ENCODE results near the gene SH2B2.
"Not testable (repeated sequence)": the region's sequence is repeated elsewhere in the genome, so short reads cannot be mapped to it uniquely, and the experiment has no call there.

Gene SH2B2

DNA sequence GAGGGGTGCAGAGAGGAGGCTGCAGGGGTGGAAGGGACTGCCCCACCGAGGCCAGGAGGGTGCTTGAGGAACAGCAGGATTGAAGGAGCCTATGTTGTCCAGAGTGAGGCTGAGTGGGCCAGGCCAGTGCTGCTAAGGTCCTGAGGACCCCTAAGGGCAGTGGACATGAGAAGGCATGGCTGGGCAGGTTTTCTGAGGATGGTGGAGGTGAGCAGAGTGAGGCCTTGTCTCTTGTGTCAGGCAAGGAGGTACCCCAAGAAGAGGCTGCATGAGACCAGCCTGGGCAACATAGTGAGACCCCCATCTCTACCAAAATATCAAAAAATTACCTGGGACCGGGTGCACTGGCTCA lies 5.2 kb downstream of the SH2B2 start:
- Histone ChIP-seq H3K9ac (ENCODE audit: low read length) (no peak overlapping the region), H3K9me3 (ENCODE audit: control insufficient read depth, low read depth, low read length) (no peaks in the 10 kb centered on the region), H3K4me1 (ENCODE audit: control insufficient read depth, low read depth, low read length) (peaks cover 24% of the 10 kb centered on the region), H3K27me3 (ENCODE audit: control insufficient read depth, insufficient read depth, low read length) (peaks cover 6% of the 10 kb centered on the region), H3K27ac (ENCODE audit: low read length) (no peak overlapping the region), H3K4me3 (ENCODE audit: low read length) (no peak overlapping the region), H3K36me3 (ENCODE audit: control insufficient read depth, low read depth, low read length) (no peaks in the 10 kb centered on the region)

DNA sequence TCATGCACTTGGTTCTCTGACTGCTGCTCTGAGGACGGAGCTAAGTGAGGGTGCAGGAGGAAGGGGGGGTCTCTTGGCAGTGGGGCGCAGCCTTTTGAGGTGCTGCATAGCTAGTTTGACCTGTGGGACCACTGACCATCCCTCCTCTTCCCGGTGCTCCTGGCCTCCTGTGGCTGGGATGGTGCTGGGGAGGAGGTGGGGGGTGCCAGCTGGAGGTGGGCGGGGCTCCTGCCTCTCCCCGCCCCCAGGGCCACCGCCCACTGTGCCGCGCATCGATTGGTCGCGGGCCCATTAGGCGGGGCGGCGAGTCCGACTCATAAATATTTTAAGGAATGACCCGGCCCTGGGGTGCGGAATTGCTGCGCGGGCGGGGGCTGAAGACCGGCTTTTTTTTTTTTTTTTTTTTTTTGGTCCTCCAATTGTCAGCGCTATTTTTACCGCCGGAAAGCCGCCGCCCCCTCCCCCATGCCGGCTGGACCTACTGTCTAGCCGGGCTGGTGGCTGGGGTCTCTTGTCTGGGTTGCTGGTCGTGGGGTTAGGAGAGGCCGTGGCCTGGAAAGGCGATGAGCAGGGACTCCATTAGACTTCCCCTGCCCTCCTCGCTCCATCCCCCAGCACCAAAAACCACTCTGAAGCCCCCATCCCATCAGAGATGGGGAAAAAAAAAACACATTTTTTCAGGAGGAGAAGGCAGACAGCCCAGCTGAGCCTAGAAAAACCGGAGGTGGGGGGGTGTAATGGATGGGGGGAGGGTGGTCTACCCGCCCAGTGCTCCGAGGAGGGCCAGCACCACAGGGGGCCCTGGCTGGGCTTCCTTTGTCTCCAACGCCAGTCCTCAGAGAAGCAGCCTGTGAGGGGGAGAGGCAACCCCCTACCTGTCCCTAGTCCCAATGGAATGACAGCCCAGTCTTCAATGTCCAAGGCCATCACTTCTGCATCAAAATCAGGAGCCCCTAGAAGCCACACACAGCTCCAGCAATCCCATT lies 6.4 kb downstream of the SH2B2 start:
- peaks cover 19% of the 10 kb centered on the region for H3K4me1 ChIP-seq (ENCODE audit: control insufficient read depth, low read depth, low read length)
- peak overlapping the region; percentile 19 for H3K9ac ChIP-seq (ENCODE audit: low read length)
- H3K27me3 ChIP-seq (ENCODE audit: control insufficient read depth, insufficient read depth, low read length), result peaks cover 1% of the 10 kb centered on the region
- H3K36me3 ChIP-seq (ENCODE audit: control insufficient read depth, low read depth, low read length), result no peaks in the 10 kb centered on the region
- H3K9me3 ChIP-seq (ENCODE audit: control insufficient read depth, low read depth, low read length), result no peaks in the 10 kb centered on the region
- peak overlapping the region; percentile 53 for H3K4me3 ChIP-seq (ENCODE audit: low read length)
- H3K27ac ChIP-seq (ENCODE audit: low read length), result no peak overlapping the region

DNA sequence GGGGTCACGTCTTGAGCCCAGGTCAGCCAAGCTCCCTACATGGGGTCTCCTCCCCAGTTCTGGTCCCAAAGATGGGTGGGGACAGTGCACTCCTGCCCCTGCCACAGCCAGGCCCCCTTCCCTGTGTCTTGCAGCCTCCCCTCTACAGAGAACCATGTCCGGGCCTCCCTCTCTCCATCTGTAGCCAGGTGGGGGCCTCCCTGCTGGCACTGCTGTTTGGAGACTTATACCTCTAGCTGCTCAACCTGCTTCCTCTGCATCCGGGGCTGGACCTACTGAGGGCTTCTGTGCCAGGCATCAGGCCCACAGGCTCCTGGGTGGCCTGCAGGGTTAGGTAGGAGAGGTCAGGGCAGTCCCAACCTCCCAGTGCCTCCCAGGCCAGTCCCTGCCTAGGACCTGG lies 7.9 kb downstream of the SH2B2 start:
- no peak overlapping the region for H3K9ac ChIP-seq (ENCODE audit: low read length)
- H3K4me3 ChIP-seq (ENCODE audit: low read length), result no peak overlapping the region
- H3K27ac ChIP-seq (ENCODE audit: low read length), result no peak overlapping the region
- H3K9me3 ChIP-seq (ENCODE audit: control insufficient read depth, low read depth, low read length), result no peaks in the 10 kb centered on the region
- H3K36me3 ChIP-seq (ENCODE audit: control insufficient read depth, low read depth, low read length), result no peaks in the 10 kb centered on the region
- no peaks in the 10 kb centered on the region for H3K27me3 ChIP-seq (ENCODE audit: control insufficient read depth, insufficient read depth, low read length)
- H3K4me1 ChIP-seq (ENCODE audit: control insufficient read depth, low read depth, low read length), result peaks cover 18% of the 10 kb centered on the region

DNA sequence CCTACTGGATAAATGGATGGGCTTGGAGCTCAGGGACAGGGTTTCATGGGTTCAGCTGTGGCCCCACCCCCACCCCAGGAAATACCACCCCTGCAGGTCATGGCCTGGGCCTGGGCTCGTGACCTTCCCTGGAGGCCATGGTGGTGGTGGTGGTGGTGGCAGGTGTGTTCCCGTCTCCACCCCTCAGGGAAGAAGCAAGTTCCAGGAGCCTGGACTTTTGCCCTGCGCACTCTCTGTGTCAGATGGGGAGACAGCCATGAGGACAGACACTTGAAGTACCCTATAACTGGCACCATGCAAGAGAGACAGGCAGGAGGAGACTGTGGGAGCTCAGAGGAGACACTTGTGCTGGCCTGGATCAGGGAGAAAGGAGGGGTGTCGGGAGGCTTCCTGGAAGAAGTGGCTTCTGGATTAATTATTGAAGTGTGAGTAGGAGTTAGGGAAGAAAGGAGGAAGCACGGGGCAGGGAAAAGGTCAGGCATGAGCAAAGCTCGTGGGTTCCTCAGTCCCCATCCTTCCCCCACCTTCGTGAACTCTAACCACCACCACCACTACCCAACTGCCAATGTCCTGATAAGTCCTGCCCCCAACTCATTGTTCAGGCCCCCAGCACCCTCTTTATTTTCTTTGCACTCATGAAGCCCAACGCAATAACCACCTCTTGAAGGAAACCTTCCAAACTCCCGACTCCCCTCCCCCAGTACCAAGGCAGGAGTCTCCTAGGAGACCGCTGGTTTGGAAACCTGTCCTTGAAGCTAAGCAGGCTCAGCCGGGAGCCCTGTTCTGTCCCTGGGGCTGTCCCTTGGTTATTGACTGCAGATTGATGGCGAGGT lies 8.9 kb downstream of the SH2B2 start:
- H3K36me3 ChIP-seq (ENCODE audit: control insufficient read depth, low read depth, low read length), result no peaks in the 10 kb centered on the region

DNA sequence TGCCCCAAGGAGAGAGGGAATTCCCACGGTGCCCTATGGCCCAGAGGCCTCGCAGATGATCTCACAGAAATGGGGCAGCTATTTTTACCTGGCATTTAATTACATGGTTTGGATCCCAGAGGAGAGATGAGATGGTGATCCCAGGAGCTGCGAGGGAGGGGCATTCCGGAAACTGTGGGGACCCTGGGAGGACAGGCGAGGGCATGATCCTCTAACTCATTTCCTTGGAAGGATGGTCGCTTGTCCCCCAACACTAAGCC lies 9.4 kb downstream of the SH2B2 start:
- H3K27me3 ChIP-seq (ENCODE audit: control insufficient read depth, insufficient read depth, low read length), result peaks cover 8% of the 10 kb centered on the region
- no peak overlapping the region for H3K4me3 ChIP-seq (ENCODE audit: low read length)
- no peak overlapping the region for H3K27ac ChIP-seq (ENCODE audit: low read length)
- H3K36me3 ChIP-seq (ENCODE audit: control insufficient read depth, low read depth, low read length), result no peaks in the 10 kb centered on the region
- H3K9me3 ChIP-seq (ENCODE audit: control insufficient read depth, low read depth, low read length), result no peaks in the 10 kb centered on the region
- H3K9ac ChIP-seq (ENCODE audit: low read length), result no peak overlapping the region
- peaks cover 18% of the 10 kb centered on the region for H3K4me1 ChIP-seq (ENCODE audit: control insufficient read depth, low read depth, low read length)

More for the DNA sequence above, 8.9 kb downstream of the SH2B2 start:
- no peak overlapping the region for H3K9ac ChIP-seq (ENCODE audit: low read length)
- H3K4me3 ChIP-seq (ENCODE audit: low read length), result no peak overlapping the region
- peaks cover 8% of the 10 kb centered on the region for H3K27me3 ChIP-seq (ENCODE audit: control insufficient read depth, insufficient read depth, low read length)
- no peaks in the 10 kb centered on the region for H3K9me3 ChIP-seq (ENCODE audit: control insufficient read depth, low read depth, low read length)
- H3K4me1 ChIP-seq (ENCODE audit: control insufficient read depth, low read depth, low read length), result peaks cover 18% of the 10 kb centered on the region
- no peak overlapping the region for H3K27ac ChIP-seq (ENCODE audit: low read length)

DNA sequence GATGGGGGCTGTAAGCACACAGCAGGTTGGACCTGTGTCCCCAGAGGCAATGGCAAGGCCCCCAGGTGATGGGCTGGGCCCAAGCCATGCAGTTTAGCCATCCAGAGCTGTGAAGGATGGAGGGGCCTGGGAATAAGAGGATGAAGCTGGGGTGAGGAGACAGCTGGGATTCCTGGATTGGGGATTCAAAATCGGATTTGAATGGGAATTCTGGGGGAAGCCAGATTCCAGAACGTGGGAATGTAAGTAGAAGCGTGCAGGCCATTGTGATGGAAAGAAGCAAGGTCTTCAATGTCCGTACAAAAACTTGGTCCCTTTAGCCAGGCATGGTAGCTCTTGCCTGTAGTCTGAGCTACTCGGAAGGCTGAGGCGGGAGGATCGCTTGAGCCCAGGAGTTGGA lies 9.8 kb downstream of the SH2B2 start:
- Histone ChIP-seq H3K4me3 (ENCODE audit: low read length) (no peak overlapping the region), H3K4me1 (ENCODE audit: control insufficient read depth, low read depth, low read length) (peaks cover 18% of the 10 kb centered on the region), H3K27me3 (ENCODE audit: control insufficient read depth, insufficient read depth, low read length) (peaks cover 8% of the 10 kb centered on the region), H3K27ac (ENCODE audit: low read length) (no peak overlapping the region), H3K36me3 (ENCODE audit: control insufficient read depth, low read depth, low read length) (no peaks in the 10 kb centered on the region), H3K9ac (ENCODE audit: low read length) (no peak overlapping the region), H3K9me3 (ENCODE audit: control insufficient read depth, low read depth, low read length) (no peaks in the 10 kb centered on the region)

DNA sequence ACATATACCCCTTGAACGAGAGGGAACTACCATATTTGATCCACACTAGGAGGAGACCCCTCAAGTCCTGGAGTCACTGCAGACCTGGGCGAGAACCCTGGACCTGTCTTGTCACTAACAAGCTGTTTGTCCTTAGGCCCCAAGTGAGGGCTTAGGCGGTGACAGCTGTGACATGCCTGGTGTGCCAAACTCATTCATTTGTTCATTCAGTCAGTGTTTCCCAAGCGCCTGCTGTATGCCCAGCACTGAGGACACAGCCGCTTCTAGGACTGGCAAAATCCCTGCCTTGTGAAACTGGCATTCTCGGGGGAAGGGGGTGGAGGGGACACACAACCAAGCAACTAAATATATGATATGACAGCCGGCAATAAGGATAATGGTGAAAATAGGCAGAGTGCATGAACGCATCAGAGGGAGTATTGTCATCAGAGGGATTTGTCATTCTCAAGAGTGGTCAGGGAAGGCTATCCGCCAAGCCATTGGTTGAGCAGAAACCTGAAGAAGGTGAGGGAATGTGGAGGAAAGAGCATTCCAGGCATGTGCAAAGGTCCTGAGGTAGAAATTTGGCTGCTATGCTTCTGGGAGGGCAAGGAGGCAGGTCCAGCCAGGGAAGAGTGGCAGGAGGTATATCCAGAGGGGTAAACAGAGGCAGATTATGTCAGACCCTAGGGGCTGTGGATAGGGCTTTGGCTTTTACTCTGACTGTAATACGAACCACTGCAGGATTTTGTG lies 11.0 kb downstream of the SH2B2 start:
- no peak overlapping the region for H3K9ac ChIP-seq (ENCODE audit: low read length)
- peaks cover 8% of the 10 kb centered on the region for H3K27me3 ChIP-seq (ENCODE audit: control insufficient read depth, insufficient read depth, low read length)
- H3K4me3 ChIP-seq (ENCODE audit: low read length), result no peak overlapping the region
- no peaks in the 10 kb centered on the region for H3K36me3 ChIP-seq (ENCODE audit: control insufficient read depth, low read depth, low read length)
- H3K4me1 ChIP-seq (ENCODE audit: control insufficient read depth, low read depth, low read length), result peaks cover 18% of the 10 kb centered on the region
- no peak overlapping the region for H3K27ac ChIP-seq (ENCODE audit: low read length)
- H3K9me3 ChIP-seq (ENCODE audit: control insufficient read depth, low read depth, low read length), result no peaks in the 10 kb centered on the region

DNA sequence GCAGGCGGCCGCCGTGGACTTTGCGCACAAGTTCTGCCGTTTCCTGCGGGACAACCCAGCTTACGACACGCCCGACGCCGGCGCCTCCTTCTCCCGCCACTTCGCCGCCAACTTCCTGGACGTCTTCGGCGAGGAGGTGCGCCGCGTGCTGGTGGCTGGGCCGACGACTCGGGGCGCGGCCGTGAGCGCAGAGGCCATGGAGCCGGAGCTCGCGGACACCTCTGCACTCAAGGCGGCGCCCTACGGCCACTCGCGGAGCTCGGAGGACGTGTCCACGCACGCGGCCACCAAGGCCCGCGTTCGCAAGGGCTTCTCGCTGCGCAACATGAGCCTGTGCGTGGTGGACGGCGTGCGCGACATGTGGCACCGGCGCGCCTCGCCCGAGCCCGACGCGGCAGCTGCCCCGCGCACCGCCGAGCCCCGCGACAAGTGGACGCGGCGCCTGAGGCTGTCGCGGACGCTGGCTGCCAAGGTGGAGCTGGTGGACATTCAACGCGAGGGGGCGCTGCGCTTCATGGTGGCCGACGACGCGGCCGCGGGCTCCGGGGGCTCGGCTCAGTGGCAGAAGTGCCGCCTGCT lies 14.1 kb downstream of the SH2B2 start:
- H3K27ac ChIP-seq (ENCODE audit: low read length), result no peak overlapping the region
- H3K27me3 ChIP-seq (ENCODE audit: control insufficient read depth, insufficient read depth, low read length), result peaks cover 8% of the 10 kb centered on the region
- no peak overlapping the region for H3K4me3 ChIP-seq (ENCODE audit: low read length)
- peaks cover 6% of the 10 kb centered on the region for H3K4me1 ChIP-seq (ENCODE audit: control insufficient read depth, low read depth, low read length)
- no peaks in the 10 kb centered on the region for H3K36me3 ChIP-seq (ENCODE audit: control insufficient read depth, low read depth, low read length)
- H3K9me3 ChIP-seq (ENCODE audit: control insufficient read depth, low read depth, low read length), result no peaks in the 10 kb centered on the region
- no peak overlapping the region for H3K9ac ChIP-seq (ENCODE audit: low read length)

DNA sequence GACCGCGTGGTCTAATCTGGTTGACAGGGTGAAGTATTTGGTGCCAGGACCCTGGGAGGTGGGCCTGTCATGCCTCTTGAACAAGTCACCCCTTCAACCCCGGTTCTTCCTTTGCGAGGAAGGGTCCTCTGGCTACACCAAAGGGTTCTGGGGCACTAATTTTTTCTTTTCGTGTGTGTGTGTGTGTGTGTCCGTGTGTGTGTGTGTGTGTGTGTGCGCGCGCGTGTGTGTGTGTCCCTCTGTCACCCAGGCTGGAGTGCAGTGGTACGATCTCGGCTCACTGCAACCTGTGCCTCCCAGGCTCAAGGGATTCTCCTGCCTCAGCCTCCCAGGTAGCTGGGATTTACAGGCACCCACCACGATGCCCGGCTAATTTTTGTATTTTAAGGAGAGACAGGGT lies 14.7 kb downstream of the SH2B2 start:
- not testable (repeated sequence) for H3K9ac ChIP-seq (ENCODE audit: low read length); H3K36me3 ChIP-seq (ENCODE audit: control insufficient read depth, low read depth, low read length); H3K27me3 ChIP-seq (ENCODE audit: control insufficient read depth, insufficient read depth, low read length); H3K9me3 ChIP-seq (ENCODE audit: control insufficient read depth, low read depth, low read length); H3K4me1 ChIP-seq (ENCODE audit: control insufficient read depth, low read depth, low read length); H3K27ac ChIP-seq (ENCODE audit: low read length); H3K4me3 ChIP-seq (ENCODE audit: low read length)

DNA sequence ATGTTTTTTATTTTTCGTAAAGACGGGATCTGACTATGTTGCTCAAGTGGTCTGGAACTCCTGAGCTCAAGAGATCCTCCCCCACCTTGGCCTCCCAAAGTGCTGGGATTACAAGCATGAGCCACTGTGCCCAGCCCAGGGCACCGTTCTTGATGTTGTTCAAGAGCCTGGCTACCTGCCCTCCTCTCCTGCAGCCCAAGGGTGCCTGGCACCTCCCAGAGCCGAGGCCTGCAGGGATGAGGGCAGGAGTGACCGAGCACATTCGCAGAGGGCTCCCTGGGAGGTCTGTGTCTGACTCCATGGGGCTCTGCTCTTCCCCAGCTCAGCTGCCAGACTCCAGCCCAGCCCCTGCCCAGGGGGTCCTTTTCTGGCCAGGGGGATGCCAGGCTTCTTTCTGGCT lies 15.4 kb downstream of the SH2B2 start:
- Histone ChIP-seq H3K9me3 (ENCODE audit: control insufficient read depth, low read depth, low read length) (no peaks in the 10 kb centered on the region), H3K4me1 (ENCODE audit: control insufficient read depth, low read depth, low read length) (peaks cover 7% of the 10 kb centered on the region), H3K4me3 (ENCODE audit: low read length) (no peak overlapping the region), H3K36me3 (ENCODE audit: control insufficient read depth, low read depth, low read length) (no peaks in the 10 kb centered on the region), H3K27ac (ENCODE audit: low read length) (no peak overlapping the region), H3K27me3 (ENCODE audit: control insufficient read depth, insufficient read depth, low read length) (peaks cover 8% of the 10 kb centered on the region), H3K9ac (ENCODE audit: low read length) (no peak overlapping the region)

Data from iPS-18a (cell line).